ENCODE measurements around the gene PGM5. TPM values are rescaled to one million over a fixed set of nuclear protein-coding genes. Genes with fewer than 3 reads are reported as not detected.

The PGM5 gene
- total and polyA plus RNA-seq, 2 of the 8 experiments (the other 6 are each of a cell fraction or from before 2014, with no cell fraction given), result not detected

DNA sequence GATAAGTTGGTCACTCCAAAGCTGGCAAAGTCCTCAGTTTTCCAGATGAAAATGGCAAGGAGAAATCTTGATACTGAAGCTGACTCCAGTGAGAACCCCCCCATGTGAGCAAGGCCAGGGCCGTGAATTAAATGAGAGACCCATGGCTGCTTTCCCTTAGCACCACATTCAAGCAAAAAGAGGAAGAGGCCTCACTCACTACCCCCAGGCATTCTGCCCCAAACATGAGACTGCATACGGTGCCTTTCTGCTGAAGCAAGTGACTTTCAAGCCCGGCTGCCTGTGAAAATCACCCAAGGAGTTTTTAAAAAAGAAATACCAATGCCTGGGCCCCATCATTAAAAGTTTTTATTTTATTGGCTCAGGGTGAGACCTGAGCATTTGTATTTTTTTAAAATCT, 117.4 kb downstream of the PGM5 start (continued):
- TF ChIP-seq, protein P1, sequence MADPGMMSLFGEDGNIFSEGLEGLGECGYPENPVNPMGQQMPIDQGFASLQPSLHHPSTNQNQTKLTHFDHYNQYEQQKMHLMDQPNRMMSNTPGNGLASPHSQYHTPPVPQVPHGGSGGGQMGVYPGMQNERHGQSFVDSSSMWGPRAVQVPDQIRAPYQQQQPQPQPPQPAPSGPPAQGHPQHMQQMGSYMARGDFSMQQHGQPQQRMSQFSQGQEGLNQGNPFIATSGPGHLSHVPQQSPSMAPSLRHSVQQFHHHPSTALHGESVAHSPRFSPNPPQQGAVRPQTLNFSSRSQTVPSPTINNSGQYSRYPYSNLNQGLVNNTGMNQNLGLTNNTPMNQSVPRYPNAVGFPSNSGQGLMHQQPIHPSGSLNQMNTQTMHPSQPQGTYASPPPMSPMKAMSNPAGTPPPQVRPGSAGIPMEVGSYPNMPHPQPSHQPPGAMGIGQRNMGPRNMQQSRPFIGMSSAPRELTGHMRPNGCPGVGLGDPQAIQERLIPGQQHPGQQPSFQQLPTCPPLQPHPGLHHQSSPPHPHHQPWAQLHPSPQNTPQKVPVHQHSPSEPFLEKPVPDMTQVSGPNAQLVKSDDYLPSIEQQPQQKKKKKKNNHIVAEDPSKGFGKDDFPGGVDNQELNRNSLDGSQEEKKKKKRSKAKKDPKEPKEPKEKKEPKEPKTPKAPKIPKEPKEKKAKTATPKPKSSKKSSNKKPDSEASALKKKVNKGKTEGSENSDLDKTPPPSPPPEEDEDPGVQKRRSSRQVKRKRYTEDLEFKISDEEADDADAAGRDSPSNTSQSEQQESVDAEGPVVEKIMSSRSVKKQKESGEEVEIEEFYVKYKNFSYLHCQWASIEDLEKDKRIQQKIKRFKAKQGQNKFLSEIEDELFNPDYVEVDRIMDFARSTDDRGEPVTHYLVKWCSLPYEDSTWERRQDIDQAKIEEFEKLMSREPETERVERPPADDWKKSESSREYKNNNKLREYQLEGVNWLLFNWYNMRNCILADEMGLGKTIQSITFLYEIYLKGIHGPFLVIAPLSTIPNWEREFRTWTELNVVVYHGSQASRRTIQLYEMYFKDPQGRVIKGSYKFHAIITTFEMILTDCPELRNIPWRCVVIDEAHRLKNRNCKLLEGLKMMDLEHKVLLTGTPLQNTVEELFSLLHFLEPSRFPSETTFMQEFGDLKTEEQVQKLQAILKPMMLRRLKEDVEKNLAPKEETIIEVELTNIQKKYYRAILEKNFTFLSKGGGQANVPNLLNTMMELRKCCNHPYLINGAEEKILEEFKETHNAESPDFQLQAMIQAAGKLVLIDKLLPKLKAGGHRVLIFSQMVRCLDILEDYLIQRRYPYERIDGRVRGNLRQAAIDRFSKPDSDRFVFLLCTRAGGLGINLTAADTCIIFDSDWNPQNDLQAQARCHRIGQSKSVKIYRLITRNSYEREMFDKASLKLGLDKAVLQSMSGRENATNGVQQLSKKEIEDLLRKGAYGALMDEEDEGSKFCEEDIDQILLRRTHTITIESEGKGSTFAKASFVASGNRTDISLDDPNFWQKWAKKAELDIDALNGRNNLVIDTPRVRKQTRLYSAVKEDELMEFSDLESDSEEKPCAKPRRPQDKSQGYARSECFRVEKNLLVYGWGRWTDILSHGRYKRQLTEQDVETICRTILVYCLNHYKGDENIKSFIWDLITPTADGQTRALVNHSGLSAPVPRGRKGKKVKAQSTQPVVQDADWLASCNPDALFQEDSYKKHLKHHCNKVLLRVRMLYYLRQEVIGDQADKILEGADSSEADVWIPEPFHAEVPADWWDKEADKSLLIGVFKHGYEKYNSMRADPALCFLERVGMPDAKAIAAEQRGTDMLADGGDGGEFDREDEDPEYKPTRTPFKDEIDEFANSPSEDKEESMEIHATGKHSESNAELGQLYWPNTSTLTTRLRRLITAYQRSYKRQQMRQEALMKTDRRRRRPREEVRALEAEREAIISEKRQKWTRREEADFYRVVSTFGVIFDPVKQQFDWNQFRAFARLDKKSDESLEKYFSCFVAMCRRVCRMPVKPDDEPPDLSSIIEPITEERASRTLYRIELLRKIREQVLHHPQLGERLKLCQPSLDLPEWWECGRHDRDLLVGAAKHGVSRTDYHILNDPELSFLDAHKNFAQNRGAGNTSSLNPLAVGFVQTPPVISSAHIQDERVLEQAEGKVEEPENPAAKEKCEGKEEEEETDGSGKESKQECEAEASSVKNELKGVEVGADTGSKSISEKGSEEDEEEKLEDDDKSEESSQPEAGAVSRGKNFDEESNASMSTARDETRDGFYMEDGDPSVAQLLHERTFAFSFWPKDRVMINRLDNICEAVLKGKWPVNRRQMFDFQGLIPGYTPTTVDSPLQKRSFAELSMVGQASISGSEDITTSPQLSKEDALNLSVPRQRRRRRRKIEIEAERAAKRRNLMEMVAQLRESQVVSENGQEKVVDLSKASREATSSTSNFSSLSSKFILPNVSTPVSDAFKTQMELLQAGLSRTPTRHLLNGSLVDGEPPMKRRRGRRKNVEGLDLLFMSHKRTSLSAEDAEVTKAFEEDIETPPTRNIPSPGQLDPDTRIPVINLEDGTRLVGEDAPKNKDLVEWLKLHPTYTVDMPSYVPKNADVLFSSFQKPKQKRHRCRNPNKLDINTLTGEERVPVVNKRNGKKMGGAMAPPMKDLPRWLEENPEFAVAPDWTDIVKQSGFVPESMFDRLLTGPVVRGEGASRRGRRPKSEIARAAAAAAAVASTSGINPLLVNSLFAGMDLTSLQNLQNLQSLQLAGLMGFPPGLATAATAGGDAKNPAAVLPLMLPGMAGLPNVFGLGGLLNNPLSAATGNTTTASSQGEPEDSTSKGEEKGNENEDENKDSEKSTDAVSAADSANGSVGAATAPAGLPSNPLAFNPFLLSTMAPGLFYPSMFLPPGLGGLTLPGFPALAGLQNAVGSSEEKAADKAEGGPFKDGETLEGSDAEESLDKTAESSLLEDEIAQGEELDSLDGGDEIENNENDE (IDR thresholded peaks at IDR 0.05; ENCODE audit: insufficient replicate concordance, low read length), result no peak
- TF ChIP-seq ASH2L (IDR thresholded peaks at IDR 0.05; ENCODE audit: low read length), result no peak
- TF ChIP-seq TAF1 (IDR thresholded peaks at IDR 0.05; ENCODE audit: low read depth, low read length), result no peak
- TF ChIP-seq CTBP2 (IDR thresholded peaks at IDR 0.05; ENCODE audit: borderline replicate concordance, insufficient read depth, insufficient read length, low read length), result no peak
